Effector CD8-positive, alpha-beta T cell (primary cell): ENCODE data around the gene LRMDA.
"Not testable (repeated sequence)": the region's sequence is repeated elsewhere in the genome, so short reads cannot be mapped to it uniquely, and the experiment has no call there.

Experiments
- DNase-seq: peaks from one replicate; lab custom pipeline; 2025; lab: John Stamatoyannopoulos, UW

Gene LRMDA

GRCh38 chr10:76552091-76552873, 1120.9 kb downstream of the LRMDA start:
- no peak for DNase-seq

GRCh38 chr10:76553263-76554032, 1122.0 kb downstream of the LRMDA start:
- DNase-seq: no peak

GRCh38 chr10:76554033-76554408, 1122.6 kb downstream of the LRMDA start:
- no peak for DNase-seq

GRCh38 chr10:76554478-76554877, 1123.1 kb downstream of the LRMDA start:
- no peak for DNase-seq

- no peak for DNase-seq
Measured at GRCh38 chr10:76555067-76555670, 1123.7 kb downstream of the LRMDA start.

- DNase-seq: no peak
Measured at GRCh38 chr10:76557366-76557765, 1125.9 kb downstream of the LRMDA start.

GRCh38 chr10:76558586-76558985, 1127.2 kb downstream of the LRMDA start:
- no peak for DNase-seq

- no peak for DNase-seq
Measured at GRCh38 chr10:76558996-76559891, 1127.8 kb downstream of the LRMDA start.

GRCh38 chr10:76559892-76560220, 1128.4 kb downstream of the LRMDA start:
- DNase-seq: no peak

- DNase-seq: no peak
Measured at GRCh38 chr10:76560338-76560737, 1128.9 kb downstream of the LRMDA start.

- no peak for DNase-seq
Measured at GRCh38 chr10:76563286-76563685, 1131.9 kb downstream of the LRMDA start.

GRCh38 chr10:76572021-76572420, 1140.6 kb downstream of the LRMDA start:
- no peak for DNase-seq

- no peak for DNase-seq
Measured at GRCh38 chr10:76576276-76576962, 1145.0 kb downstream of the LRMDA start.

GRCh38 chr10:76577455-76577854, 1146.0 kb downstream of the LRMDA start:
- DNase-seq: no peak

GRCh38 chr10:76581506-76582256, 1150.3 kb downstream of the LRMDA start:
- DNase-seq: no peak

- DNase-seq: no peak
Measured at GRCh38 chr10:76582531-76582930, 1151.1 kb downstream of the LRMDA start.

- DNase-seq: no peak
Measured at GRCh38 chr10:76583711-76584161, 1152.3 kb downstream of the LRMDA start.

- DNase-seq: not testable (repeated sequence)
Measured at GRCh38 chr10:76584466-76584865, 1153.0 kb downstream of the LRMDA start.
